ENCODE results near the gene OR7A5. TPM values are rescaled to one million over a fixed set of nuclear protein-coding genes. Genes with fewer than 3 reads are reported as not detected.
"Not testable (repeated sequence)": the region's sequence is repeated elsewhere in the genome, so short reads cannot be mapped to it uniquely, and the experiment has no call there.

Gene OR7A5
- total RNA-seq (2014; rRNA removed; shearing (Covaris generic)), result not detected in 2 replicates

- peak; percentile 9 for DNase-seq (ENCODE audit: low read depth)
Measured at GRCh38 chr19:14835011-14835410, at the start of gene OR7A5, which contains the start of gene OR7C1. TSS of gene OR7A5 (minus strand) at chr19:14835185. CDS start at chr19:14828241, 6,944 bp downstream. TSS of gene OR7C1 (minus strand) at chr19:14835185. CDS start at chr19:14800136, 35,049 bp downstream.

- DNase-seq (ENCODE audit: low read depth), result peak; percentile 26
Measured at GRCh38 chr19:14871619-14872230, 36.7 kb upstream of the OR7A5 start.

GRCh38 chr19:14868497-14868896 lies 33.5 kb upstream of the OR7A5 start:
- no peak for DNase-seq (ENCODE audit: low read depth)

GRCh38 chr19:14848822-14849221 lies 13.8 kb upstream of the OR7A5 start, which contains the start of gene OR7A10:
TSS of gene OR7A10 (minus strand) at chr19:14848922. CDS start at chr19:14841877, 7,045 bp downstream.
- no peak for DNase-seq (ENCODE audit: low read depth)

- no peak for DNase-seq (ENCODE audit: low read depth)
Measured at GRCh38 chr19:14843578-14843977, 8.6 kb upstream of the OR7A5 start.

- no peak for DNase-seq (ENCODE audit: low read depth)
Measured at GRCh38 chr19:14843169-14843568, 8.2 kb upstream of the OR7A5 start.

GRCh38 chr19:14840206-14840605 lies 5.2 kb upstream of the OR7A5 start:
- peak; percentile 25 for DNase-seq (ENCODE audit: low read depth)

GRCh38 chr19:14837391-14837790 lies 2.4 kb upstream of the OR7A5 start:
- no peak for DNase-seq (ENCODE audit: low read depth)

- DNase-seq (ENCODE audit: low read depth), result no peak
Measured at GRCh38 chr19:14830702-14831101, 4.3 kb downstream of the OR7A5 start.

- DNase-seq (ENCODE audit: low read depth), result no peak
Measured at GRCh38 chr19:14826006-14826405, 9.0 kb downstream of the OR7A5 start.

GRCh38 chr19:14821937-14822336 lies 13.0 kb downstream of the OR7A5 start:
- no peak for DNase-seq (ENCODE audit: low read depth)

GRCh38 chr19:14818588-14818987 lies 16.4 kb downstream of the OR7A5 start:
- DNase-seq (ENCODE audit: low read depth), result no peak

GRCh38 chr19:14817052-14817451 lies 17.9 kb downstream of the OR7A5 start:
- DNase-seq (ENCODE audit: low read depth), result no peak

GRCh38 chr19:14814982-14815652 lies 19.9 kb downstream of the OR7A5 start:
- no peak for DNase-seq (ENCODE audit: low read depth)

- DNase-seq (ENCODE audit: low read depth), result no peak
Measured at GRCh38 chr19:14809272-14810057, 25.5 kb downstream of the OR7A5 start.

- no peak for DNase-seq (ENCODE audit: low read depth)
Measured at GRCh38 chr19:14804765-14805164, 30.2 kb downstream of the OR7A5 start.

GRCh38 chr19:14798760-14799159 lies 36.2 kb downstream of the OR7A5 start:
- DNase-seq (ENCODE audit: low read depth), result no peak

GRCh38 chr19:14796021-14796420 lies 39.0 kb downstream of the OR7A5 start:
- DNase-seq (ENCODE audit: low read depth), result no peak

GRCh38 chr19:14795078-14795721 lies 39.8 kb downstream of the OR7A5 start:
- peak; percentile 53 for DNase-seq (ENCODE audit: low read depth)

- not testable (repeated sequence) for DNase-seq (ENCODE audit: low read depth)
Measured at GRCh38 chr19:14792250-14792649, 42.7 kb downstream of the OR7A5 start.

- DNase-seq (ENCODE audit: low read depth), result peak; percentile 41
Measured at GRCh38 chr19:14786421-14786851, 48.5 kb downstream of the OR7A5 start.

Measured in RPMI7951 (cell line).